H9 (cell line): ENCODE measurements around the gene DSE. TPM values are rescaled to one million over a fixed set of nuclear protein-coding genes. Genes with fewer than 3 reads are reported as not detected.

Experiments used
- DNase-seq: peaks from one replicate; pipeline ENCODE4 v3.0.0-alpha.2; 2017
- H2AFZ ChIP-seq: one replicate; pipeline ENCODE4 v1.6.1; 2013; ENCODE audit warnings: mild to moderate bottlenecking, low read length, control low read depth, moderate library complexity
- H2AK5ac ChIP-seq: 2 replicates; pipeline ENCODE4 v1.6.1; 2013; ENCODE audit warnings: low read length, control low read depth, mixed read lengths; ENCODE audit not compliant: insufficient read length
- H2BK120ac ChIP-seq: one replicate; pipeline ENCODE4 v1.6.1; 2013; ENCODE audit warnings: low read depth, mild to moderate bottlenecking, low read length, control low read depth, inconsistent platforms; ENCODE audit not compliant: poor library complexity, severe bottlenecking
- H2BK12ac ChIP-seq: 2 replicates; pipeline ENCODE4 v1.6.1; 2013; ENCODE audit warnings: low read length, control low read depth, mixed read lengths, low read depth; ENCODE audit not compliant: insufficient read length
- H2BK15ac ChIP-seq: 2 replicates; pipeline ENCODE4 v1.6.1; 2013; ENCODE audit warnings: low read depth, low read length, control low read depth
- H2BK20ac ChIP-seq: one replicate; pipeline ENCODE4 v1.6.1; 2013; ENCODE audit warnings: low read depth, mild to moderate bottlenecking, low read length, control low read depth, inconsistent platforms; ENCODE audit not compliant: poor library complexity, severe bottlenecking
- H2BK5ac ChIP-seq: 2 replicates; pipeline ENCODE4 v1.6.1; 2013; ENCODE audit warnings: low read length, control low read depth, mixed read lengths; ENCODE audit not compliant: insufficient read length
- H3K14ac ChIP-seq: 2 replicates; pipeline ENCODE4 v1.6.1; 2013; ENCODE audit warnings: low read length, control low read depth; ENCODE audit not compliant: insufficient read depth
- H3K18ac ChIP-seq: 2 replicates; pipeline ENCODE4 v1.6.1; 2013; ENCODE audit warnings: low read depth, mild to moderate bottlenecking, mixed read lengths, low read length, control low read depth; ENCODE audit not compliant: insufficient read length
- H3K23ac ChIP-seq: 2 replicates; pipeline ENCODE4 v1.6.1; 2013; ENCODE audit warnings: low read length, control low read depth, mixed read lengths, low read depth; ENCODE audit not compliant: insufficient read length
- H3K23me2 ChIP-seq: 2 replicates; pipeline ENCODE4 v1.6.1; 2013; ENCODE audit warnings: low read depth, mild to moderate bottlenecking, mixed read lengths, low read length, control low read depth; ENCODE audit not compliant: insufficient read length, poor library complexity, severe bottlenecking
- H3K27ac ChIP-seq: 2 replicates; pipeline ENCODE4 v1.5.1; 2013; ENCODE audit warnings: low read length, control low read depth, mixed read lengths, low read depth; ENCODE audit not compliant: insufficient read length
- H3K27me3 ChIP-seq: 2 replicates; pipeline ENCODE4 v1.6.1; 2013; ENCODE audit warnings: low read length, control low read depth, inconsistent platforms; ENCODE audit not compliant: insufficient read depth
- H3K4ac ChIP-seq: 2 replicates; pipeline ENCODE4 v1.6.1; 2013; ENCODE audit warnings: low read depth, mild to moderate bottlenecking, control low read depth, inconsistent platforms, low read length, moderate library complexity
- H3K4me1 ChIP-seq: 2 replicates; pipeline ENCODE4 v1.6.1; 2013; ENCODE audit warnings: low read length, control low read depth, inconsistent platforms; ENCODE audit not compliant: insufficient read depth
- H3K4me2 ChIP-seq: 2 replicates; pipeline ENCODE4 v1.6.1; 2013; ENCODE audit warnings: low read length, control low read depth, mixed read lengths; ENCODE audit not compliant: insufficient read length, insufficient read depth
- H3K56ac ChIP-seq: 2 replicates; pipeline ENCODE4 v1.6.1; 2013; ENCODE audit warnings: low read depth, mild to moderate bottlenecking, mixed read lengths, low read length, control low read depth; ENCODE audit not compliant: insufficient read length
- H3K79me1 ChIP-seq: 2 replicates; pipeline ENCODE4 v1.6.1; 2013; ENCODE audit warnings: low read depth, mild to moderate bottlenecking, moderate library complexity, low read length, control low read depth, inconsistent platforms; ENCODE audit not compliant: insufficient read depth, poor library complexity, severe bottlenecking
- H3K79me2 ChIP-seq: 2 replicates; pipeline ENCODE4 v1.6.1; 2013; ENCODE audit warnings: low read length, control low read depth, inconsistent platforms; ENCODE audit not compliant: insufficient read depth
- H3K9ac ChIP-seq: 2 replicates; pipeline ENCODE4 v1.6.1; 2013; ENCODE audit warnings: low read length, control low read depth, mixed read lengths; ENCODE audit not compliant: insufficient read length; ENCODE audit errors: extremely low read depth
- H3K9me3 ChIP-seq: one replicate; pipeline ENCODE4 v1.6.1; 2013; ENCODE audit warnings: low read depth, low read length, inconsistent platforms; ENCODE audit not compliant: control insufficient read depth
- H3T11ph ChIP-seq: one replicate; pipeline ENCODE4 v1.6.1; 2013; ENCODE audit warnings: mild to moderate bottlenecking, low read length, control low read depth, inconsistent platforms
- H4K20me1 ChIP-seq: one replicate; pipeline ENCODE4 v1.6.1; 2013; ENCODE audit not compliant: control insufficient read depth, insufficient read length, insufficient read depth
- H4K5ac ChIP-seq: 2 replicates; pipeline ENCODE4 v1.6.1; 2013; ENCODE audit warnings: low read depth, mild to moderate bottlenecking, mixed read lengths, low read length, control low read depth; ENCODE audit not compliant: insufficient read length
- H4K8ac ChIP-seq: replicated peaks from 2 replicates; pipeline ENCODE4 v1.6.1; 2013; ENCODE audit warnings: low read length, control low read depth, mixed read lengths, low read depth; ENCODE audit not compliant: insufficient read length
- H4K91ac ChIP-seq: 2 replicates; pipeline ENCODE4 v1.6.1; 2013; ENCODE audit warnings: low read depth, mild to moderate bottlenecking, moderate library complexity, mixed read lengths, low read length, control low read depth; ENCODE audit not compliant: insufficient read length
- H3K27ac Mint-ChIP-seq, 3 experiments: 2 replicates in 2 of 3; 3 replicates in 1 of 3; pipeline ENCODE4 v1.8.0; 2020 to 2021; ENCODE audit warnings: mixed read lengths in 3 of 3, mild to moderate bottlenecking in 1 of 3, moderate library complexity in 1 of 3
- H3K27me3 Mint-ChIP-seq: 2 replicates; pipeline ENCODE4 v1.8.0; 2021; ENCODE audit warnings: low read depth, mild to moderate bottlenecking, moderate library complexity, mixed read lengths
- H3K36me3 Mint-ChIP-seq, 3 experiments: 2 replicates in 2 of 3; 3 replicates in 1 of 3; pipeline ENCODE4 v1.8.0; 2020 to 2021; ENCODE audit warnings: low read depth in 3 of 3, mixed read lengths in 3 of 3; ENCODE audit not compliant: insufficient read depth in 1 of 3
- H3K4me1 Mint-ChIP-seq, 2 experiments: 2 replicates each; pipeline ENCODE4 v1.8.0; 2020; ENCODE audit warnings: mixed read lengths in 2 of 2
- H3K4me3 Mint-ChIP-seq, 2 experiments: 2 replicates in 1 of 2; 3 replicates in 1 of 2; pipeline ENCODE4 v1.8.0; 2020 to 2021; ENCODE audit warnings: mild to moderate bottlenecking in 2 of 2, mixed read lengths in 2 of 2, moderate library complexity in 1 of 2
- H3K9me3 Mint-ChIP-seq, 2 experiments: 2 replicates in 1 of 2; 3 replicates in 1 of 2; pipeline ENCODE4 v1.8.0; 2020; ENCODE audit warnings: mild to moderate bottlenecking in 2 of 2, mixed read lengths in 2 of 2, moderate library complexity in 1 of 2
- WGBS: extraction: QIAGEN DNeasy Blood & Tissue Kit; methylation state at CpG from one replicate; pipeline ENCODE4 v1.1.7; 2013; ENCODE audit warnings: missing lambda C conversion rate, low lambda C conversion rate, mixed read lengths; ENCODE audit not compliant: insufficient read length; ENCODE audit errors: extremely low coverage; 5-methylcytosine and 5-hydroxymethylcytosine counted together
- total RNA-seq: library from RNA; stranded (reverse); gene quantifications from 2 replicates; pipeline ENCODE4 v1.2.1, GENCODE V29; 2021
- TF ChIP-seq, protein P1 (sequence below): fragments of 200-600 bp; sonication (generic); conservative IDR thresholded peaks from 3 replicates; pipeline ENCODE4 v1.8.0; 2021; ENCODE audit warnings: antibody characterized with exemption, mild to moderate bottlenecking

The DSE gene
- total RNA-seq, 1 experiment from 2014 or later: 45.6 TPM

DNA sequence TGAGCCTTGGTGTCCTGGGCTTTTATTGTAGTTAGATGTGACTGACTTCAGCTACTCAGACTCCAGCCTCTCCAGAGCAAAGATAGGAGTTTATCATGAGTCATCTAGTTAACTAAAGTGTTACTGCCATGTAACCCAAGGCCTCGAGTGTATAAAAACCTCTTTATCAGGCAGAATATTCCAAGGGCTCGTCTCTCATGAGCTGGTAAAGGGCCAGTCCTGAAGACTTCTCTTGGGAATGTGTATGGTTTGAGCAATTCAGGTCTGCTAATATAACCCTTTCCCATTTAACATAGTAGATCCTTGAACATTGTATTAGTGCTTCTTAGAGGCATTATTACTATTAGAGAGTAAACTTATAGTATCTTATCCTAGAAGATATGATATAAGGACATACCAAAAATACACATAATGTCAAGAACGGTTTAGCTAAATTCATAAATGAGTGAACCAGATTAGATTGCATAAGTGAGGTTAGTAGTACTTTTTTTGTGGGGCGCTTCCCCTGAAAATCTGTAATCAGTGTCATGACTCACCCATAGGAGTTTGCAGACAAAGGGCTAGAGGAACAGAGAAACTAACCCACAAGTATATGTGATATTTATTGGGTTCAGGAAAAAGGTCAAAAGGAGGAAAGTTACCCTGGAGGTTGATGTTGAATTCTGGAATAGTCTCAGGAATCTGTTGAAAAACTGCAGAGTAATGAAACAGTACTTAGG is 16.0 kb downstream of the DSE start:
- Histone ChIP-seq H3K14ac (no peak overlapping the region), H3K56ac (no peak overlapping the region), H3K79me2 (peaks cover 10% of the 10 kb centered on the region; the same call in 1 of the 2 replicates), H3K4me1 (peaks cover 8% of the 10 kb centered on the region), H3K9me3 (no peaks in the 10 kb centered on the region), H3T11ph (no peak overlapping the region), H3K4ac (no peak overlapping the region), H4K8ac (no peak overlapping the region), H2BK120ac (no peak overlapping the region), H4K5ac (no peak overlapping the region), H3K9ac (no peak overlapping the region), H4K20me1 (no peaks in the 10 kb centered on the region), H3K23me2 (no peaks in the 10 kb centered on the region), H2BK12ac (no peak overlapping the region), H3K27ac (no peak overlapping the region), H3K27me3 (no peaks in the 10 kb centered on the region), H4K91ac (no peak overlapping the region), H2AK5ac (no peak overlapping the region), H3K18ac (no peak overlapping the region), H2BK15ac (no peak overlapping the region), H2BK5ac (no peak overlapping the region), H3K79me1 (no peaks in the 10 kb centered on the region), H2BK20ac (no peak overlapping the region), H2AFZ (no peak overlapping the region), H3K4me2 (no peak overlapping the region), H3K23ac (no peak overlapping the region)
- DNase-seq: no peak
- Mint-ChIP-seq H3K27me3 (no peaks in the 10 kb centered on the region), H3K9me3 (no peaks in the 10 kb centered on the region), H3K4me3 (no peak overlapping the region), H3K36me3 (no peaks in the 10 kb centered on the region), H3K27ac (peak overlapping the region in 2 of 3 experiments; percentile 41 to 58; a peak in 4 of 7 replicates), H3K4me1 (peaks cover 18 to 19% of the 10 kb centered on the region in 2 experiments)
- TF ChIP-seq, protein P1, sequence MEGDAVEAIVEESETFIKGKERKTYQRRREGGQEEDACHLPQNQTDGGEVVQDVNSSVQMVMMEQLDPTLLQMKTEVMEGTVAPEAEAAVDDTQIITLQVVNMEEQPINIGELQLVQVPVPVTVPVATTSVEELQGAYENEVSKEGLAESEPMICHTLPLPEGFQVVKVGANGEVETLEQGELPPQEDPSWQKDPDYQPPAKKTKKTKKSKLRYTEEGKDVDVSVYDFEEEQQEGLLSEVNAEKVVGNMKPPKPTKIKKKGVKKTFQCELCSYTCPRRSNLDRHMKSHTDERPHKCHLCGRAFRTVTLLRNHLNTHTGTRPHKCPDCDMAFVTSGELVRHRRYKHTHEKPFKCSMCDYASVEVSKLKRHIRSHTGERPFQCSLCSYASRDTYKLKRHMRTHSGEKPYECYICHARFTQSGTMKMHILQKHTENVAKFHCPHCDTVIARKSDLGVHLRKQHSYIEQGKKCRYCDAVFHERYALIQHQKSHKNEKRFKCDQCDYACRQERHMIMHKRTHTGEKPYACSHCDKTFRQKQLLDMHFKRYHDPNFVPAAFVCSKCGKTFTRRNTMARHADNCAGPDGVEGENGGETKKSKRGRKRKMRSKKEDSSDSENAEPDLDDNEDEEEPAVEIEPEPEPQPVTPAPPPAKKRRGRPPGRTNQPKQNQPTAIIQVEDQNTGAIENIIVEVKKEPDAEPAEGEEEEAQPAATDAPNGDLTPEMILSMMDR: no peak
- no CpG with 5 or more reads among the region's 4 CpGs for WGBS
